ENCODE data around the gene GOLPH3L. TPM values are rescaled to one million over a fixed set of nuclear protein-coding genes. Genes with fewer than 3 reads are reported as not detected.
A peak's percentile ranks its signal among the peaks of the same experiment; 100 is the strongest.
"Not testable (repeated sequence)": the region's sequence is repeated elsewhere in the genome, so short reads cannot be mapped to it uniquely, and the experiment has no call there.

The GOLPH3L gene
- total RNA-seq, 1 experiment from 2014 or later, result 19.6 TPM

- ATAC-seq, result no peak
- TF ChIP-seq SIN3A (IDR thresholded peaks at IDR 0.05; ENCODE audit: borderline replicate concordance, insufficient read depth, low read depth, low read length) (no peak), POLR2AphosphoS5 (IDR thresholded peaks at IDR 0.05; ENCODE audit: low read depth, low read length) (no peak), TCF7L2 (IDR thresholded peaks at IDR 0.05; ENCODE audit: low read depth, low read length) (no peak), CTCF (IDR thresholded peaks at IDR 0.05) (no peak)
- TF ChIP-seq, protein P1, sequence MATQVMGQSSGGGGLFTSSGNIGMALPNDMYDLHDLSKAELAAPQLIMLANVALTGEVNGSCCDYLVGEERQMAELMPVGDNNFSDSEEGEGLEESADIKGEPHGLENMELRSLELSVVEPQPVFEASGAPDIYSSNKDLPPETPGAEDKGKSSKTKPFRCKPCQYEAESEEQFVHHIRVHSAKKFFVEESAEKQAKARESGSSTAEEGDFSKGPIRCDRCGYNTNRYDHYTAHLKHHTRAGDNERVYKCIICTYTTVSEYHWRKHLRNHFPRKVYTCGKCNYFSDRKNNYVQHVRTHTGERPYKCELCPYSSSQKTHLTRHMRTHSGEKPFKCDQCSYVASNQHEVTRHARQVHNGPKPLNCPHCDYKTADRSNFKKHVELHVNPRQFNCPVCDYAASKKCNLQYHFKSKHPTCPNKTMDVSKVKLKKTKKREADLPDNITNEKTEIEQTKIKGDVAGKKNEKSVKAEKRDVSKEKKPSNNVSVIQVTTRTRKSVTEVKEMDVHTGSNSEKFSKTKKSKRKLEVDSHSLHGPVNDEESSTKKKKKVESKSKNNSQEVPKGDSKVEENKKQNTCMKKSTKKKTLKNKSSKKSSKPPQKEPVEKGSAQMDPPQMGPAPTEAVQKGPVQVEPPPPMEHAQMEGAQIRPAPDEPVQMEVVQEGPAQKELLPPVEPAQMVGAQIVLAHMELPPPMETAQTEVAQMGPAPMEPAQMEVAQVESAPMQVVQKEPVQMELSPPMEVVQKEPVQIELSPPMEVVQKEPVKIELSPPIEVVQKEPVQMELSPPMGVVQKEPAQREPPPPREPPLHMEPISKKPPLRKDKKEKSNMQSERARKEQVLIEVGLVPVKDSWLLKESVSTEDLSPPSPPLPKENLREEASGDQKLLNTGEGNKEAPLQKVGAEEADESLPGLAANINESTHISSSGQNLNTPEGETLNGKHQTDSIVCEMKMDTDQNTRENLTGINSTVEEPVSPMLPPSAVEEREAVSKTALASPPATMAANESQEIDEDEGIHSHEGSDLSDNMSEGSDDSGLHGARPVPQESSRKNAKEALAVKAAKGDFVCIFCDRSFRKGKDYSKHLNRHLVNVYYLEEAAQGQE (IDR thresholded peaks at IDR 0.05; ENCODE audit: insufficient read depth in 1 of 2, low read depth in 2 of 2, low read length in 1 of 2), result no peak
- Histone ChIP-seq H3K36me3 (ENCODE audit: control insufficient read depth, insufficient read depth, low read length) (no peaks in the 10 kb centered on the region), H3K9me3 (ENCODE audit: control insufficient read depth, insufficient read depth, low read depth, low read length) (no peaks in the 10 kb centered on the region), H3K27ac (ENCODE audit: low read length) (peak overlapping the region; percentile 57; the same call in 1 of the 2 replicates), H3K27me3 (ENCODE audit: control insufficient read depth, insufficient read depth, low read length) (no peaks in the 10 kb centered on the region), H3K4me1 (ENCODE audit: control insufficient read depth, insufficient read depth, low read length) (peaks cover 18% of the 10 kb centered on the region), H3K4me3 (ENCODE audit: low read depth in 2 of 2, low read length in 2 of 2) (no peak overlapping the region)
- no TSS peak for BruUV-seq (replicated peaks)
- ChIA-PET CTCF (no interaction called here), POLR2A (interaction anchor here (0.6 kb wide), 1 partner anchor 243 kb away, joined by 3 read pairs; no protein-coding TSS in a partner anchor)
- intact Hi-C loops (cut with micrococcal nuclease; ENCODE audit: unreplicated experiment), result no loop called here
- no peak for DNase-seq (ENCODE audit: low read depth, low spot score)
- in situ Hi-C loops (cut with HindIII; ENCODE audit: low pct_unique_long_range_greater_than_20kb, low sequenced_read_pairs), result no loop called here
These were observed 90.4 kb downstream of the GOLPH3L start for GRCh38 chr1:150606463-150607142.

DNA sequence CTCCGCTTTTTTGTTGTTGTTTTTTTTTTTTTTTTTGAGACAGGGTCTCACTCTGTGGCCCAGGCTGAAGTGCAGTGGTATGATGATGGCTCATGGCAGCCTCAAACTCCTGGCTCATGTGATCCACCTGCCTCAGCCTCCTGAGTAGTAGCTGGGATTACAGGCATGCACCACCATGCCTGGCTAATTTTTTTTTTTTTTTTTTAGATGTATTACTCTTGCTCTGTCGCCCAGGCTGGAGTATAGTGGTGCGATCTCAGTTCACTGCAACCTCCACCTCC, 91.6 kb downstream of the GOLPH3L start:
- H3K9me3 ChIP-seq (ENCODE audit: control insufficient read depth, insufficient read depth, low read depth, low read length); H3K4me3 ChIP-seq (ENCODE audit: low read depth in 2 of 2, low read length in 2 of 2); intact Hi-C loops (cut with micrococcal nuclease; ENCODE audit: unreplicated experiment); CTCF ChIA-PET; BruUV-seq (replicated peaks); ATAC-seq; H3K27me3 ChIP-seq (ENCODE audit: control insufficient read depth, insufficient read depth, low read length); H3K36me3 ChIP-seq (ENCODE audit: control insufficient read depth, insufficient read depth, low read length); in situ Hi-C loops (cut with HindIII; ENCODE audit: low pct_unique_long_range_greater_than_20kb, low sequenced_read_pairs); DNase-seq (ENCODE audit: low read depth, low spot score): not testable (repeated sequence)
- H3K4me1 ChIP-seq (ENCODE audit: control insufficient read depth, insufficient read depth, low read length), result peaks cover 15% of the 10 kb centered on the region
- H3K27ac ChIP-seq (ENCODE audit: low read length), result peak overlapping the region; percentile 89
- POLR2A ChIA-PET, result interaction anchor here (0.6 to 1.2 kb wide), 5 partner anchors 8 to 40 kb away, joined by 3 to 9 read pairs (median 4); partner anchors contain the start of gene MCL1

GRCh38 chr1:150604226-150604588, 92.7 kb downstream of the GOLPH3L start:
- Histone ChIP-seq H3K27ac (ENCODE audit: low read length) (peak overlapping the region; percentile 89), H3K4me1 (ENCODE audit: control insufficient read depth, insufficient read depth, low read length) (peaks cover 15% of the 10 kb centered on the region), H3K9me3 (ENCODE audit: control insufficient read depth, insufficient read depth, low read depth, low read length) (no peaks in the 10 kb centered on the region), H3K36me3 (ENCODE audit: control insufficient read depth, insufficient read depth, low read length) (no peaks in the 10 kb centered on the region), H3K4me3 (ENCODE audit: low read depth in 2 of 2, low read length in 2 of 2) (no peak overlapping the region), H3K27me3 (ENCODE audit: control insufficient read depth, insufficient read depth, low read length) (no peaks in the 10 kb centered on the region)
- DNase-seq (ENCODE audit: low read depth, low spot score) (no peak), ATAC-seq (no peak)
- in situ Hi-C loops (cut with HindIII; ENCODE audit: low pct_unique_long_range_greater_than_20kb, low sequenced_read_pairs) (no loop called here), intact Hi-C loops (cut with micrococcal nuclease; ENCODE audit: unreplicated experiment) (no loop called here)
- ChIA-PET CTCF (interaction anchor here (0.7 kb wide), 1 partner anchor 44 kb away, joined by 3 read pairs; no protein-coding TSS in a partner anchor), POLR2A (interaction anchor here (0.5 to 1.1 kb wide), 4 partner anchors 15 to 25 kb away, joined by 3 to 8 read pairs (median 4); partner anchors contain the start of gene MCL1)
- TF ChIP-seq TCF7L2 (IDR thresholded peaks at IDR 0.05; ENCODE audit: low read depth, low read length), result no peak
- TF ChIP-seq CTCF (IDR thresholded peaks at IDR 0.05), result no peak
- TF ChIP-seq, protein P1 (IDR thresholded peaks at IDR 0.05; ENCODE audit: insufficient read depth in 1 of 2, low read depth in 2 of 2, low read length in 1 of 2), result no peak
- no peak for TF ChIP-seq SIN3A (IDR thresholded peaks at IDR 0.05; ENCODE audit: borderline replicate concordance, insufficient read depth, low read depth, low read length)
- no peak for TF ChIP-seq POLR2AphosphoS5 (IDR thresholded peaks at IDR 0.05; ENCODE audit: low read depth, low read length)
- BruUV-seq (replicated peaks), result TSS peak; percentile 59

Data from Panc1 (cell line).